Measurements from ENCODE around the gene OXNAD1. TPM values are rescaled to one million over a fixed set of nuclear protein-coding genes. Genes with fewer than 3 reads are reported as not detected.

The OXNAD1 gene
- polyA plus RNA-seq, 4 donors: 17.3 to 18.5 (median 17.9) TPM

DNA sequence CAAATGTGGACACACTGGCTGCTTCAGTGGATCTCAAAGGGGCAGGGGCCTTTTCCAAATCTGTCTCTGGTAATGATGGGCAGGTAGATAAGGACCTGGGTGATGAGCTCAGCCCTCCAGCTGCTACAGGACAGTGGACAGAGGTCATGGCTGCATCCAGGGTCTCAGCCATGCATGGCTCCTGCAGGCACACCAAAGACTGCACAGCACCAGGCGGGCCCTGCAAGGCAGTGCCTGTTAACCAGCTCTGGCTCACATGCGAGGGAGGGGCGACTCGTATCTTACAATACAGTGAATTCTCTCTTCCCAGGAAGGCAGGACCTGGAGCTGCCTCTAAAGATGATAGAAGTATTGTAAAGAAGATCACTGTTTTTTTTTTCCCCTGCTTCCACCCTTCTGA lies 58.7 kb downstream of the OXNAD1 start:
- DNase-seq (ENCODE audit: low read depth in 4 of 4, low spot score in 3 of 4): no peak

GRCh38 chr3:16325850-16326249 lies 60.8 kb downstream of the OXNAD1 start:
- no peak for DNase-seq (ENCODE audit: low read depth in 4 of 4, low spot score in 3 of 4)

DNA sequence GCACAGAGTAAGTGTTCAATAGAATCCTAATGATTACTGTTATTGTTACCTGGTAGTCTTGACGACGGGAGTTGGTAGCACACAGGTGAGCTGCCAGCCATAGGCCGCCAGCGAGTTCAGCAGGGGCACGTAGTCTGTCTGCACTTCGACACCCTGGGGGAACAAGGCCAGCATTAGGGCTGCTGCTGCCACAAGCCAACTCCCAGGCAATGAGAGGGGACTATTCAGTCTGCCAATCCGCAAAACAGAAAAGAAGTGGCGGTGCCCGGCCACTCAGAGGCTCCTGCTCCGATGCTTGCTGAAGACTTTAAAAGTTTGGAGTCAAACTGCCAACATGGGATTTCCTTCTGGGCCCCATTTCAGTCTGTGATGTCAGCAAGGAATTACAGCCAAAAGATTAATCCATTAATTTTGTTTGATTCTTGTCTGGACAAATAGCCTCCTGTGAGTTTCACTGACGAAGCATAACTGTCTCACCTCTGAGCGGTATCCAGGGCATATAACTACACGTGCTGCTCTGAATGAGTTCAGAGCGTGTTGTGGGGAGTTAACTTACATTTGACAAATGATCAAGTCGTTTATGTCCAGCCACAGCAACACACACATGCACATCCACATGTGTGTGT lies 61.8 kb downstream of the OXNAD1 start:
- no peak for DNase-seq (ENCODE audit: low read depth in 4 of 4, low spot score in 3 of 4)

DNA sequence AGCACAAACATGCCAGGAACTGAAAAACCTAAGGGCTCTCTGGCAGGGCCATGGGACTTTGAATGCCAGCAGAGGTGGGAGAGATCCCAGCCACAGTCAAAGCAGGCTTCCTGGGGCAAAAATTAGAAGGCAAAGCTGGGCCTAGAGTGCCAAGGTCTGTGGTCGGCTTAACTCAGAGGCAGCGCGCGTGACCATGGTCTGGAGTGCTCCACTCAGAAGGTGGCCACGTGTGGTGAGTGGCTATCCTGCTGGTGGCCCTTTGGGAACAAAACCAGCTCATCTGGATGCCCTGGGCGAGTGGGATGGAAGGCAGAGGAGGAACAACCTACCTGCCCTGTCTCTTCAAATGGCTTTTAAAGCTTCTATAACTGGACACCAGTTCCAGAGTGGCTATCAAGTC lies 63.1 kb downstream of the OXNAD1 start:
- DNase-seq (ENCODE audit: low read depth in 4 of 4, low spot score in 3 of 4): no peak

DNA sequence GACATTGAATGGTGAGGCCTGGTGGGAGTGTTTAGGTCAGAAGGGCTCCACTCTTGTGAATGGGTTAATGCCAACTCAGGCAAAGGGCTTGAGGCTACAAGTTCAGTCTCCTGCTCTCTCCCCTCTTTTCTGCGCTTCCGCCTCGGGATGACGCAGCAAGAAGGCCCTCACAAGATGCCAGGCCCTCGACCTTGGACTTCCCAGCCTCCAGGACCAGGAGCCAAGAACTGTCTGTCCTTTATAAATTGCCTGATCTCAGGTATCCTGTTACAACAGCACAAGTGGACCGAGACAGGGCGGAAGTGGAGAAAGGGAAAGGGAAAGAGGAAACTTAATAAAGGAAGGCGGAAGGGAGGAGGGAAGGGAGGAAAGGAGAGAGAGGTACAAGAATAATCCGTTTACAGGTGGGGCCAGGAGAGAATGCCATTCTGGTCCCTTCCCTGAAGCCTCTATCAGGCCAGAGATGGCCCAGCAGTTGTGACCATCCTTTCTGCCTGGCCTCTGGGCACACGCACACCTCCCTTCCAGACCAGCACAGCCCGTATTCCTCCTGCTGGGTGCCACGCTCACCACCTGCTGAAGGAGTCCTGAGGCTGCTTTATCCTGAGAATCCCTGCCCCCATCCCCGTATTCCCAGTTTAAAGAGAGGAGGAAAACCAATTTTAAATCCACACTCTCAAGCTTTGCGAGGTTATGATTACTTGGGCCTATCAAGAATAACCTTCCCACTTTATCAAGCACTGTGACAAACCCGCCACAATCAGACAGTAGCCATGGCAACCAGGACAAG lies 64.2 kb downstream of the OXNAD1 start:
- no peak for DNase-seq (ENCODE audit: low read depth in 4 of 4, low spot score in 3 of 4)

- no peak for DNase-seq (ENCODE audit: low read depth in 4 of 4, low spot score in 3 of 4)
Observed at GRCh38 chr3:16329826-16330129, 64.8 kb downstream of the OXNAD1 start.

GRCh38 chr3:16330351-16330750 lies 65.3 kb downstream of the OXNAD1 start:
- no peak for DNase-seq (ENCODE audit: low read depth in 4 of 4, low spot score in 3 of 4)

DNA sequence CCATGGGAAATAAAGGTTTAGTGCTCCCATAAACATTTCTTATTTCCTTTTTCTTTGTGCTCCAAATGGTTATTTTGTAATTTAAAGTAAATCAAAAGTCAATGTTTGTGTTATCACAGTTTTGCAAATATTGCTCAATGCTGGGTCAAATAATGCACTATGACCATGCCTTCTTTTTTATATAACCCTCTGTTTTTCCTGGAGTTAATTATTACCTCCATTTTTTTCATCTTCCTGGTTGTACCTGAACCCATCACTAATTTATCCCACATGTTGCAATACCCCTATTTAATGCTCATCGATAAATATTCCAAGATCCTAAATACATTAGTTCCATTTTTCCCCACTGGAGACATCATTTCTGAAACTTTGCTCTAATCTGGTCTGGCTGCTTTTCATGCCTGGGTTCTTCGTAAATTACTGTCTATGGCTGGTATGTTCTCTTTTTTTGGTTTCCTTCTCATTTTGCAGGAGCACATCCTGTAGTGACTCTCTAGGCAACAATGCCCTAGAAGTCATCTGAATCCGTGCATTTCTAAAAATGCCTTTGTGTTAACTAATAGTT lies 66.4 kb downstream of the OXNAD1 start:
- no peak for DNase-seq (ENCODE audit: low read depth in 4 of 4, low spot score in 3 of 4)

DNA sequence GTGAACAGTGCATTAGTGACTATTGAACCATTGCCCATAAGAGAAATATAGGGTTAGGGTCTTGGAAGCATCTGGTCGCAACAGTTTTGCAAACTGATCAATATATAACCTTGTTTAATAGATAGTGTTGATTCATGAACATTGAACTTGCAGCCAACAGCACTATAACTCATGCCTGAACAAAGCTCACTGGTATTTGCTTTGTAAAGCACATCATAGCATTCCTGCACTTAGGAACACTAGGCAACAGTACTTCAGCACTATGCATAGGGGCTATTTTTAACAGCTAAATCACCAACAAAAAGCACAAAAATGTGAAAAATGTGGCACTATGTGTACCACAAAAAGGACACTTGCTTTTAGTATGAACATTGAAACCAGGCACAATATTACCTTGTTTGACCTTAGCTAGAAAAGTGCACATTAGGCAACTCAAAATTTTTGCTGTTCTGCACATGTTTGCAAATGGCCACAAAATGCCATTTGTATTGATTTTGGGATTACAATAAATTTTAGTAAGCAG lies 68.0 kb downstream of the OXNAD1 start:
- no peak for DNase-seq (ENCODE audit: low read depth in 4 of 4, low spot score in 3 of 4)

GRCh38 chr3:16334909-16335308 lies 69.9 kb downstream of the OXNAD1 start:
- no peak for DNase-seq (ENCODE audit: low read depth in 4 of 4, low spot score in 3 of 4)

GRCh38 chr3:16335333-16335732 lies 70.3 kb downstream of the OXNAD1 start:
- DNase-seq (ENCODE audit: low read depth in 4 of 4, low spot score in 3 of 4): no peak

GRCh38 chr3:16335772-16336645 lies 71.0 kb downstream of the OXNAD1 start:
- DNase-seq (ENCODE audit: low read depth in 4 of 4, low spot score in 3 of 4): no peak

- no peak for DNase-seq (ENCODE audit: low read depth in 4 of 4, low spot score in 3 of 4)
Observed at GRCh38 chr3:16336825-16337224, 71.8 kb downstream of the OXNAD1 start.

GRCh38 chr3:16337856-16338540 lies 73.0 kb downstream of the OXNAD1 start:
- DNase-seq (ENCODE audit: low read depth in 4 of 4, low spot score in 3 of 4): no peak

GRCh38 chr3:16338999-16339398 lies 74.0 kb downstream of the OXNAD1 start:
- no peak for DNase-seq (ENCODE audit: low read depth in 4 of 4, low spot score in 3 of 4)

GRCh38 chr3:16343101-16343500 lies 78.1 kb downstream of the OXNAD1 start:
- DNase-seq (ENCODE audit: low read depth in 4 of 4, low spot score in 3 of 4): no peak

DNA sequence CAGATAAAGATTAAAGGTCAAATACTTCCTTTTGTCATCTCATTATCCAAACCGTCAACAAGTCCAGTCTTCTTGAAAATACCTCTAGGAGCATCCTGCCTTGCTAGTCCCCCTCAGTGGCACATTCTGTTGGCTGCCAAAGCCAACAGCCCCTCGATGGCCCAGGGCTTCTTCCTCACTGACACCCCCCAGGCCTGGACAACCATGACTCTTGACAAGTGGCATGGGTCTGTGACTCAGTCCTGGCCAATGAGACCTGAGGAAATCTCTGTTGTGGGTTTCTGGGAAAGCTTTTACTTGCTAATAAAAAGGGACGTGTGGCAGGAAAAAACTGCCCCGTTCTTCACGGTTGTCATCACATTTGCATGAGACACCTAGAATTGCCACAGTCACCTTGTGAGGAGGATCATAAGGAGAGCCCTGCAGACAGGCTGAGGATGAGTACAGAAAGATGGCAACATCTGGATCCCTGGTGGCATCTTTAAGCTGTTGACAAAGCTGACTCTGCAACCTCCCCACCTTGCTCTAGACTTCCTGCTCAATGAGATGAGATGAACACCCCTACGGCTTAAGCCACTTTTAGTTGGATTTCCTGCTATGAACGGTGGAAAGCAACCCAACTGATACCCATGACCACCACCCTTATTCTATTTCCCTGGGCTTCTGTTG lies 81.5 kb downstream of the OXNAD1 start:
- no peak for DNase-seq (ENCODE audit: low read depth in 4 of 4, low spot score in 3 of 4)

- DNase-seq (ENCODE audit: low read depth in 4 of 4, low spot score in 3 of 4): no peak
Observed at GRCh38 chr3:16347548-16347947, 82.5 kb downstream of the OXNAD1 start.

DNA sequence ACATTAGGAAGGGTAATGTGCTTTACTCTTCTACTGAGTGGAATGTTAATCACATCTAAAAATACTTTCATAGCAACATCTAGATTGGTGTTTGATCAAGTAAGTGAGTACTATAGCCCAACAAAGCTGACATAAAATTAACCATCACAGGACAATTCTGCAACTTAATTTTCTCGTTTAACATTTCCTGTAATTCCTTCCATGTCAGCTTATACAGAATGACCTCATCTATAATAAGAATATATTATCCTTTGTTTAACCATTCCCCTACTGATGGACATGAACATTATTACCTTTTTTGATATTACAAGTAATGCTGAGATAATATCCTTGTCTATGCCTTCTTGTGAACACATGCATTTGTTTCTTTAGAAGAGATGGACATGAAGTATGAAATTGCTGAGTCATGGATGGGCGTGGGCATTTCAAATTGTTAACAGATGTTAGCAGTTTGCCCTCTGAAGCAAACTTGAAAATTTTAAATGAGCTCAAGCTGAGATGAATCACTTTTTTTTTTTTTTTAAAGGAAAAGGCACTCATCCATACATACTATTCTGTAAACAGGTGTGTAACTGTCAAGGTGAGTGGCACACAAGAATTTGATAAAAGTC lies 85.1 kb downstream of the OXNAD1 start:
- DNase-seq (ENCODE audit: low read depth in 4 of 4, low spot score in 3 of 4): no peak
